Neural crest cell (in vitro differentiated cells): ENCODE data around the gene ASB1. TPM values are rescaled to one million over a fixed set of nuclear protein-coding genes. Genes with fewer than 3 reads are reported as not detected.

Experiments used
- DNase-seq: peaks from one replicate; pipeline ENCODE4 v3.0.0; 2021; ENCODE audit warnings: low read depth, mixed read lengths, low spot score
- H3K27ac Mint-ChIP-seq: one replicate; pipeline ENCODE4 v1.8.0; 2021; ENCODE audit warnings: mild to moderate bottlenecking, mixed read lengths; ENCODE audit not compliant: unreplicated experiment
- H3K27me3 Mint-ChIP-seq: 2 replicates; pipeline ENCODE4 v1.8.0; 2021; ENCODE audit warnings: low read depth, mild to moderate bottlenecking, mixed read lengths
- H3K36me3 Mint-ChIP-seq: 2 replicates; pipeline ENCODE4 v1.8.0; 2021; ENCODE audit warnings: low read depth, mild to moderate bottlenecking, mixed read lengths
- H3K4me1 Mint-ChIP-seq: 2 replicates; pipeline ENCODE4 v1.8.0; 2021; ENCODE audit warnings: mixed read lengths
- H3K4me3 Mint-ChIP-seq: one replicate; pipeline ENCODE4 v1.8.0; 2021; ENCODE audit warnings: mild to moderate bottlenecking, mixed read lengths
- H3K9me3 Mint-ChIP-seq: 2 replicates; pipeline ENCODE4 v1.8.0; 2021; ENCODE audit warnings: mixed read lengths
- CTCF ChIP-seq: fragments of 200-600 bp; sonication (generic); conservative IDR thresholded peaks from 2 replicates; pipeline ENCODE4 v1.5.0; 2021; ENCODE audit warnings: antibody characterized with exemption, mild to moderate bottlenecking
- total RNA-seq: library from RNA; stranded (reverse); gene quantifications from 2 replicates; pipeline ENCODE4 v1.2.1, GENCODE V29; 2021

The ASB1 gene
- total RNA-seq, 1 donor from 2014 or later = 37.5 TPM

GRCh38 chr2:238422940-238423339, 3.8 kb upstream of the ASB1 start:
- DNase-seq = no peak
- Mint-ChIP-seq H3K36me3 (no peaks in the 10 kb centered on the region), H3K27me3 (no peaks in the 10 kb centered on the region), H3K9me3 (no peaks in the 10 kb centered on the region), H3K4me1 (peaks cover 39% of the 10 kb centered on the region), H3K4me3 (no peak overlapping the region), H3K27ac (no peak overlapping the region)
- no peak for TF ChIP-seq CTCF

GRCh38 chr2:238423561-238424312, 3.0 kb upstream of the ASB1 start:
- H3K36me3 Mint-ChIP-seq = no peaks in the 10 kb centered on the region
- no peak for TF ChIP-seq CTCF
- no peak for DNase-seq
- H3K9me3 Mint-ChIP-seq = no peaks in the 10 kb centered on the region
- no peaks in the 10 kb centered on the region for H3K27me3 Mint-ChIP-seq
- H3K27ac Mint-ChIP-seq = no peak overlapping the region
- H3K4me1 Mint-ChIP-seq = peaks cover 43% of the 10 kb centered on the region
- peak overlapping the region; percentile 85 for H3K4me3 Mint-ChIP-seq

- H3K4me3 Mint-ChIP-seq = peak overlapping the region; percentile 85
These were observed 2.4 kb upstream of the ASB1 start for GRCh38 chr2:238424313-238424700.

GRCh38 chr2:238425505-238425978, 1.2 kb upstream of the ASB1 start:
- Mint-ChIP-seq H3K36me3 (peaks cover 9% of the 10 kb centered on the region), H3K27ac (no peak overlapping the region)

More at GRCh38 chr2:238424313-238424700, 2.4 kb upstream of the ASB1 start:
- no peak for TF ChIP-seq CTCF
- Mint-ChIP-seq H3K4me1 (peaks cover 43% of the 10 kb centered on the region), H3K9me3 (no peaks in the 10 kb centered on the region), H3K36me3 (peaks cover 1% of the 10 kb centered on the region), H3K27me3 (no peaks in the 10 kb centered on the region), H3K27ac (peak overlapping the region; percentile 48)
- DNase-seq = no peak

GRCh38 chr2:238425979-238426567, 654 bp upstream of the ASB1 start:
- Mint-ChIP-seq H3K4me3 (peak overlapping the region; percentile 96), H3K36me3 (peaks cover 12% of the 10 kb centered on the region), H3K27ac (peak overlapping the region; percentile 78), H3K27me3 (no peaks in the 10 kb centered on the region), H3K4me1 (peaks cover 39% of the 10 kb centered on the region), H3K9me3 (no peaks in the 10 kb centered on the region)
- peak; percentile 28 for DNase-seq
- TF ChIP-seq CTCF = no peak

More at GRCh38 chr2:238425505-238425978, 1.2 kb upstream of the ASB1 start:
- DNase-seq = no peak
- Mint-ChIP-seq H3K9me3 (no peaks in the 10 kb centered on the region), H3K4me1 (peaks cover 44% of the 10 kb centered on the region), H3K4me3 (peak overlapping the region; percentile 70), H3K27me3 (no peaks in the 10 kb centered on the region)
- no peak for TF ChIP-seq CTCF
